DMS 273 treated with DMSO at 0.1 percent for 48 hours (cell line): Measurements from ENCODE around the gene MTHFSD.

Experiments used
- DNase-seq: peaks from one replicate; lab custom pipeline; 2025; lab: John Stamatoyannopoulos, UW

The MTHFSD gene

GRCh38 chr16:86570558-86571529 is 15.8 kb upstream of the MTHFSD start:
- no peak for DNase-seq

- DNase-seq, result no peak
These were observed 14.8 kb upstream of the MTHFSD start for GRCh38 chr16:86569701-86570447.

DNA sequence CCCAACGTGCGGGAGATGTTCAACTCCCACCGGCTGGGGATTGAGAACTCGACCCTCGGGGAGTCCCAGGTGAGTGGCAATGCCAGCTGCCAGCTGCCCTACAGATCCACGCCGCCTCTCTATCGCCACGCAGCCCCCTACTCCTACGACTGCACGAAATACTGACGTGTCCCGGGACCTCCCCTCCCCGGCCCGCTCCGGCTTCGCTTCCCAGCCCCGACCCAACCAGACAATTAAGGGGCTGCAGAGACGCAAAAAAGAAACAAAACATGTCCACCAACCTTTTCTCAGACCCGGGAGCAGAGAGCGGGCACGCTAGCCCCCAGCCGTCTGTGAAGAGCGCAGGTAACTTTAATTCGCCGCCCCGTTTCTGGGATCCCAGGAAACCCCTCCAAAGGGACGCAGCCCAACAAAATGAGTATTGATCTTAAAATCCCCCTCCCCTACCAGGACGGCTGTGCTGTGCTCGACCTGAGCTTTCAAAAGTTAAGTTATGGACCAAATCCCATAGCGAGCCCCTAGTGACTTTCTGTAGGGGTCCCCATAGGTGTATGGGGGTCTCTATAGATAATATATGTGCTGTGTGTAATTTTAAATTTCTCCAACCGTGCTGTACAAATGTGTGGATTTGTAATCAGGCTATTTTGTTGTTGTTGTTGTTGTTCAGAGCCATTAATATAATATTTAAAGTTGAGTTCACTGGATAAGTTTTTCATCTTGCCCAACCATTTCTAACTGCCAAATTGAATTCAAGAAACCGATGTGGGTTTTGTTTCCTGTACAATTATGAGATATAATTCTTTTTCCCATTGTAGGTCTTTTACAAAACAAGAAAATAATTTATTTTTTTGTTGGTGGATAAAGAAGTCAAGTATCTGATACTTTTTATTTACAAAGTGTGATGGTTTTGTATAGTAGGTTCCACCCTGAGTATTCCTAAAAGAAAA is 13.9 kb upstream of the MTHFSD start:
- DNase-seq, result no peak

- no peak for DNase-seq
These were observed 12.9 kb upstream of the MTHFSD start for GRCh38 chr16:86567701-86568581.

GRCh38 chr16:86566966-86567700 is 12.1 kb upstream of the MTHFSD start:
- no peak for DNase-seq

- DNase-seq, result no peak
These were observed 11.5 kb upstream of the MTHFSD start, which contains the start of gene FOXC2 for GRCh38 chr16:86566601-86566965. Gene FOXC2, plus strand, starts transcription at chr16:86566829. Its CDS starts 507 bp downstream, at chr16:86567336.

GRCh38 chr16:86565644-86566511 is 10.8 kb upstream of the MTHFSD start:
- DNase-seq, result no peak

DNA sequence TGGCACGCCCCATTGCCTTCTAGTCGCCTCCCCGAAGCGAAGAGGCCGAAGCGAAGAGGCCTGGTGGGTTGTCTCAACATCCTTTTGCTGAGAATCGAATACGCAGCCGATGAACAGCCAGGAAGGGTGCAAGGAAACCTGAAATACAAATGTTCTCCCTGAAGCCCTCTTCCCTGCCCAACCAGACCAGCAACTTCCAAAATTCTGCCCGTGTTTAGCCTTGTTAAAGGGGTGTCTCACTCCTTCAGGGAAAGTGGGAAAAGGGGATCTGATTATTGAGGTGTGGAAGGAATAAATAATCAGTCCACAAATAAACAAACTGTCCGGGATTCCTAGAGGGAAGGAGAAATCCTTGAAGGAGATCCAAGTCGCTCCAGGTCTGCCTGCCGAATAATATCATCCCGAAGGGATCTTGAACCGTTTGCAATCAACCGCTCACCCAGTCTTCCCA is 10.2 kb upstream of the MTHFSD start:
- DNase-seq, result no peak

DNA sequence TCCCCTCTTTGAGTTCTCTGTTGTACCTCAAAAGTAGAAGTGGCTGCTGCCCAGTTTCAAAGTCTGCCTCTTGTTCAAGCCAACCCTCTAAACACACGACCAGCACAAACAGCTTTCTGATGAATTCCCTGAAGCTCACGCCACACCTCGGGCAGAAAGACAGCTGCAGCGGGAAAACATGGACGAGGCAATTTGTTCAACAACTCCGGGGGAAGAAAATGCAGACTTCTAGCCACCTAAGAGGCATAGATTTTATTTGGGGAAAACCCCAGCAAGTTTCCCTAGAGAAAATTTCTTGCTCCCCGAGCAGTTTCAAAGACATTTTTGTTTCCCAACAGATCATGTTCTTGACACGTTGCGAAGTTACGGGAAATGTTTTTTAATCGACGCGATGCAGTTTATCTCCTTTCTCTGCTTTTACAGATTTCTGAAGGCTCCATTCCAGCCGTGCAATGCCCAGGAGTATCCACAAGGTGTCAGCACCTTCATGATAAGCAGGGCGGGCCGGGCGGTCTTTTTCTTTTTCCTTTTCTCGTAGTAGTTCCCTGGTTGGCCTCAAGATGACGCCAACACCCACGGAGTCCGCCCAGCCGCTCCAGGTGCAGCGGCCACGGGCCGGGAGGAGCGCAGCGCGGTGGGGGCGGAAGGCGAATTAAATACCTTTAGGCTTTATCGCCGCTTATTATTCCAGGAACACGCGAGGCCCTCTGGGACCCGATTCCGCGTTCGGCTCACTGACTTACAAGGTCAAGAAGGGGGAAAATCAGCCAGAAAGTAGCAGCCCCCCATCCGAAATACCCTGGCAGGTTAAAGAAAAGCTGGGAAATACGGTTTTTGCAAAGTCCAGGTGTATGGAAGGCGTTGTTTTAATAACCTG is 8.7 kb upstream of the MTHFSD start:
- peak; percentile 61 for DNase-seq

DNA sequence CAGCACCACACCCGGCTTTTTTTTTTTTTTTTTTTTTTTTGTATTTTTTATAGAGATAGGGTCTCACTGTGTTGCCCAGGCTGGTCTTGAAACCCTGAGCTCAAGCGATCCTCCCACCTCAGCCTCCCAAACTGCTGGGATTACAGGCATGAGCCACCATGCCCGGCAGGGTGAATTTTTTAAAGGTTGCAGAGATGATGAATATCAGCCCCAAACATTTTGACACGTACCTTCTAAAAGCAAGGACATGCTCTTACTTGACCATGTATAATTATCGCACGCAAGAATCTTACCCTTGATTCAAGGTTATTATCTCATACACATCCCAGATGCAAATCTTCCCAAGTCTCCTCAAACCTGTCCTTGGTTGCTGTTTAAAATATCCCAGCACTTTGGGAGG is 7.3 kb upstream of the MTHFSD start:
- DNase-seq, result no peak

DNA sequence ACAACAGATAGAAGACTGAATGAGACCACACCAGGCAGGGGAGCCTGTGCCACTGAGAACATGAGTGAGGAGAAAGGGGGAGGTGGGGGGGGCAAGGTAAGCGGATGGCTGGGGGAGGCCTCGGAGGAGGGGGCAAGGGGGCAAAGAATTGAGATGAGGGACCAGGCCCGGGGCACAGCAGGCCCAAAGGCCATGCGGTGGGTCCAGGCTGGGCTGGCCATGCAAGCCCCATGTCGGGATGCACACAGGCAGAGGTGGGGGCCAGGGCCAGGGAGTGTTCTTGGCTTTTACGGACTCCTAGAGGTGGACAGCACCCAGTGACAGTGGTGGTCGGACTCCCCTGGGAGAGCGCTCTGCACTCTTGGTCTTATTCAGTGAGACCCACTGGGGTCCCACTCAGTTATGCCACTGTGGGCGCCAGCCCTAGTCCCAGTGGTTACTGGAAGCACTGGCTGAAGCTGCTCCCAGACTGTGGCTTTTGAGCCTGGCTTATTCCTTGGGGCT is 4.8 kb upstream of the MTHFSD start:
- DNase-seq, result no peak

GRCh38 chr16:86558355-86559193 is 3.5 kb upstream of the MTHFSD start:
- no peak for DNase-seq

- DNase-seq, result no peak
These were observed 2.6 kb upstream of the MTHFSD start for GRCh38 chr16:86557587-86557986.

- no peak for DNase-seq
These were observed 1.5 kb upstream of the MTHFSD start for GRCh38 chr16:86556576-86556975.

DNA sequence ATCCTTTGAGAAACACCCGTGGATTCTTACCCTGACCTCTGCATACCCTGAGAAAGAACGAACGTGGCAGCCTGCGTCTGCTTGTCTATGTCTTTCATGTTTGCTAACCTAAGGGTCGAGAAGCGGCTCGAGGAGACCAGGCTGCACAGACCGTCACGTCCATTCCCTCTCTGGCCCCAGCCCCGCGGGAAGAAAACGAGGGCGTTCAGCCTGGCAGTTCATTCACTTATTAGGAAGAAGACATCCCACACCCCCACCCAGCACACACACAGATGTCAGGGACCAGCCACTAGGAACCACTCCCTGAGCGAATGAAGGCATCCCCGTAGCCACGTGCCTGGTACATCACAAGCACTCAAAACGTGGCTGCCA is 655 bp upstream of the MTHFSD start:
- DNase-seq, result no peak

DNA sequence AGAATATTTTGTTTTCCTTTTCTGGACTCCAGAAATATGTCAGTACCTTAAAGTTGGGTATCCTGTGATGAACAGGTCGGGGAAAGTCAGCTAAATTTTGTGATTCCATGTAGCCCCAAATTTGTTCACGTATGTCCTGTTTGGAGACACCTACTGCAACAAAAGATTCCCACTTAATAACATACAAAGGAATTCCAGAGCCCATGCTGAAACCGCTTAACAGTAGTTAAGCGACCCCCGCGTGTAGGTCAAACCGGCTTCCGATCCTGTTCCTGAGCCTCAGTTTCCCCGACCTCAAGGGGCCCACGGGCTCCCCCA is 477 bp downstream of the MTHFSD start:
- no peak for DNase-seq

GRCh38 chr16:86553356-86553755 is 1.7 kb downstream of the MTHFSD start:
- DNase-seq, result no peak
